OCI-LY7 (cell line): ENCODE data around the gene E2F4. TPM values are rescaled to one million over a fixed set of nuclear protein-coding genes. Genes with fewer than 3 reads are reported as not detected.
A peak's percentile ranks its signal among the peaks of the same experiment; 100 is the strongest.

Experiments used
- BruUV-seq: library from RNA; stranded (reverse); fragments of 400-500 nt; replicated peaks from 2 replicates; lab custom pipeline; 2021; lab: Mats Ljungman, UMichigan
- CTCF ChIA-PET: fragments of 300-600 bp; sonication (Branson Sonifier 250); formaldehyde crosslinking; loops from one replicate; lab custom pipeline; 2022; ENCODE audit warnings: antibody characterized with exemption; ENCODE audit not compliant: unreplicated experiment; lab: Charles Lee
- POLR2A ChIA-PET: fragments of 300-600 bp; sonication (Branson Sonifier 250); formaldehyde crosslinking; loops from one replicate; lab custom pipeline; 2022; ENCODE audit warnings: antibody characterized with exemption; lab: Charles Lee
- DNase-seq: peaks from one replicate; pipeline ENCODE4 v3.0.0-alpha.2; 2015; ENCODE audit warnings: low spot score
- H2AFZ ChIP-seq: fragments of 200-600 bp; sonication (generic), shearing (Covaris generic); 2 replicates; pipeline ENCODE4 v1.6.1; 2014; ENCODE audit warnings: mild to moderate bottlenecking, antibody characterized with exemption, low read length, moderate library complexity
- H3K27ac ChIP-seq: fragments of 200-600 bp; sonication (generic); 2 replicates; pipeline ENCODE4 v1.5.1; 2014; ENCODE audit warnings: mixed run types, low read depth, mild to moderate bottlenecking, moderate library complexity, low read length, inconsistent platforms; ENCODE audit not compliant: poor library complexity, severe bottlenecking
- H3K36me3 ChIP-seq: fragments of 200-600 bp; sonication (generic); 2 replicates; pipeline ENCODE4 v1.6.1; 2014; ENCODE audit warnings: mild to moderate bottlenecking, antibody characterized with exemption, low read length, moderate library complexity, mixed read lengths; ENCODE audit not compliant: insufficient read depth
- H3K4me1 ChIP-seq: fragments of 200-600 bp; sonication (generic); 2 replicates; pipeline ENCODE4 v1.5.1; 2014; ENCODE audit warnings: mild to moderate bottlenecking, low read length; ENCODE audit not compliant: insufficient read depth, poor library complexity, severe bottlenecking
- H3K4me2 ChIP-seq: fragments of 200-600 bp; sonication (generic); 2 replicates; pipeline ENCODE4 v1.6.1; 2014; ENCODE audit warnings: mild to moderate bottlenecking, low read length
- H3K4me3 ChIP-seq: fragments of 200-600 bp; sonication (generic); 2 replicates; pipeline ENCODE4 v1.5.1; 2014; ENCODE audit warnings: mild to moderate bottlenecking, low read depth, low read length; ENCODE audit not compliant: poor library complexity, severe bottlenecking
- H3K79me2 ChIP-seq: fragments of 200-600 bp; sonication (generic); 2 replicates; pipeline ENCODE4 v1.6.1; 2016; ENCODE audit warnings: low read depth, mild to moderate bottlenecking, low read length, moderate library complexity, mixed read lengths; ENCODE audit not compliant: insufficient read depth
- H3K9me2 ChIP-seq: fragments of 200-600 bp; sonication (generic); 2 replicates; pipeline ENCODE4 v1.6.1; 2016; ENCODE audit warnings: mild to moderate bottlenecking, low read length, mixed read lengths; ENCODE audit not compliant: insufficient read depth
- H3K9me3 ChIP-seq: fragments of 200-600 bp; sonication (generic); 2 replicates; pipeline ENCODE4 v1.6.1; 2014; ENCODE audit warnings: mild to moderate bottlenecking, mixed run types, low read length, mixed read lengths
- H4K20me1 ChIP-seq: fragments of 200-600 bp; sonication (generic); 2 replicates; pipeline ENCODE4 v1.6.1; 2014; ENCODE audit warnings: mild to moderate bottlenecking, antibody characterized with exemption, low read length, moderate library complexity, mixed read lengths; ENCODE audit not compliant: insufficient read depth
- EZH2phosphoT487 ChIP-seq: fragments of 200-600 bp; sonication (generic); IDR thresholded peaks from 2 replicates; pipeline ENCODE4 v1.6.1; 2018; ENCODE audit warnings: low read depth, borderline replicate concordance, mild to moderate bottlenecking, mixed run types, antibody characterized with exemption, low read length, moderate library complexity, mixed read lengths
- intact Hi-C: fragments of 100-400 bp; cut with micrococcal nuclease; formaldehyde crosslinking; loops from one replicate; pipeline ENCODE4 v1.10.0; 2022; ENCODE audit not compliant: unreplicated experiment
- total RNA-seq, 2 experiments: library from RNA; depleted of rRNA in 1 of 2; stranded (reverse); fragments of >200 nt in 1 of 2; shearing (Covaris generic) in 1 of 2; gene quantifications; 2 replicates each; pipeline ENCODE4 v1.2.3, GENCODE V29; 2014 to 2022
- TF ChIP-seq, protein P1 (sequence below): fragments of 200-600 bp; sonication (generic); conservative IDR thresholded peaks from 2 replicates; pipeline ENCODE4 v1.5.1; 2014; ENCODE audit warnings: mild to moderate bottlenecking, antibody characterized with exemption, low read length, moderate library complexity, mixed read lengths

E2F4 gene
- total RNA-seq, 2 experiments from 2014 or later = 124 to 157 TPM

DNA sequence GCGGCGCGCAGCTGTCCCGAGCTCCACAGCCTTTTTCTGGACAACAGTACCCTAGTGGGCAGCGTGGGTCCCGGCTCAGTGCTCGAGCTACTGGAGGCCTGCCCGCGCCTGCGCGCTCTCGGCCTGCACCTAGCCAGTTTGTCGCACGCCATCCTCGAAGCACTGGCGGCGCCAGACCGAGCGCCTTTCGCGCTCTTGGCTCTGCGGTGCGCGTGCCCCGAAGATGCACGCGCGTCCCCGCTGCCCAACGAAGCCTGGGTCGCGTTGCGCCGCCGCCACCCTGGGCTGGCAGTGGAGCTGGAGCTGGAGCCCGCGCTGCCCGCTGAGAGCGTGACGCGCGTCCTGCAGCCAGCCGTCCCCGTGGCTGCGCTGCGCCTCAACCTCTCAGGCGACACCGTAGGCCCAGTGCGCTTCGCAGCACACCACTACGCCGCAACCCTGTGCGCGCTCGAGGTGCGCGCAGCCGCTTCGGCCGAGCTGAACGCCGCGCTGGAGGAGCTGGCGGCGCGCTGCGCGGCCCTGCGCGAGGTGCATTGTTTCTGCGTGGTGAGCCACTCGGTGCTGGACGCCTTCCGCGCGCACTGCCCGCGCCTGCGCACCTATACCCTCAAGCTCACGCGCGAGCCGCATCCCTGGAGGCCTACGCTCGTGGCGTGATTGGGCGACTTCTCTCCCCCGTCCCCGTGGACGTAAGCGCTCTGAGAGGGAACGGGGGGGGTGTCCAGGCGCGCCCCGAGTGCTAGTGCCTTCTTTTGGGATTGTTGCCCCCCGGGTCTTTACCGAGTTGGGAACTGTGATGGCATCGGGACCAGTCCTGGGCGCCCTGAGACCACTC lies 28.6 kb upstream of the E2F4 start:
- no peak overlapping the region for H3K4me3 ChIP-seq

DNA sequence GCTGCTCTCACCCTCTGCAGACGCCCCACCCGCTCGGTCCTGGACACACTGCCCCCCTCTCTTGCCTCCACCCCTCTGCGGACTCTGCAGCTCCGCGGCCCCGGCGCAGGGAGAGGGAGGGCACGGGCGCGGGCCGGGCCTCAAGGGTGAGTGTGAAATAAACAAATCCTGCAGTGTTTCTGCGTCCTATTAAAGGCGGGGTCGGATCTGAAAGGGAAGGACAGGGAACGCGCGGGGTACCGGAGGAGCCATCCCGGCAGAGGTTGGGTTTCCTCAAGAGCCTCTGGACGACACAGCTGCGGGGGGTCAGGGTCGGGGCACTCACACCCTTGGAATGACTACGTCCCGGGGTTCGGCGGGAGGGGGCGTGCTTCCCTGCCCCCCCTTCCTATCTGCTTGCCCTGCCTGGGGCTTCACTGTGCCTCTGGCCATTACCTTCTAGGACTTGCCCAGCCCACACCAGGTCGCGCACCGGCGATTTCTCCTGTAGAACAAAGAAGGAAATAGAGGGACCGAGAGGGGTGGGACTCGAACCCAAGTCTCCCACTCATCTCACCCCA lies 27.9 kb upstream of the E2F4 start:
- Histone ChIP-seq H2AFZ (no peak overlapping the region), H4K20me1 (no peaks in the 10 kb centered on the region), H3K36me3 (no peaks in the 10 kb centered on the region), H3K27ac (no peak overlapping the region), H3K79me2 (no peaks in the 10 kb centered on the region), H3K4me1 (peaks cover 6% of the 10 kb centered on the region), H3K4me2 (no peak overlapping the region), H3K9me2 (no peaks in the 10 kb centered on the region), H3K9me3 (no peaks in the 10 kb centered on the region), H3K4me3 (no peak overlapping the region)
- POLR2A ChIA-PET = no interaction called here
- no peak for TF ChIP-seq EZH2phosphoT487
- TF ChIP-seq, protein P1, sequence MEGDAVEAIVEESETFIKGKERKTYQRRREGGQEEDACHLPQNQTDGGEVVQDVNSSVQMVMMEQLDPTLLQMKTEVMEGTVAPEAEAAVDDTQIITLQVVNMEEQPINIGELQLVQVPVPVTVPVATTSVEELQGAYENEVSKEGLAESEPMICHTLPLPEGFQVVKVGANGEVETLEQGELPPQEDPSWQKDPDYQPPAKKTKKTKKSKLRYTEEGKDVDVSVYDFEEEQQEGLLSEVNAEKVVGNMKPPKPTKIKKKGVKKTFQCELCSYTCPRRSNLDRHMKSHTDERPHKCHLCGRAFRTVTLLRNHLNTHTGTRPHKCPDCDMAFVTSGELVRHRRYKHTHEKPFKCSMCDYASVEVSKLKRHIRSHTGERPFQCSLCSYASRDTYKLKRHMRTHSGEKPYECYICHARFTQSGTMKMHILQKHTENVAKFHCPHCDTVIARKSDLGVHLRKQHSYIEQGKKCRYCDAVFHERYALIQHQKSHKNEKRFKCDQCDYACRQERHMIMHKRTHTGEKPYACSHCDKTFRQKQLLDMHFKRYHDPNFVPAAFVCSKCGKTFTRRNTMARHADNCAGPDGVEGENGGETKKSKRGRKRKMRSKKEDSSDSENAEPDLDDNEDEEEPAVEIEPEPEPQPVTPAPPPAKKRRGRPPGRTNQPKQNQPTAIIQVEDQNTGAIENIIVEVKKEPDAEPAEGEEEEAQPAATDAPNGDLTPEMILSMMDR = no peak
- intact Hi-C loops = no loop called here
- no TSS peak for BruUV-seq
- DNase-seq = no peak
- CTCF ChIA-PET = interaction anchor here (0.6 kb wide), 1 partner anchor 63 kb away, joined by 3 read pairs; no protein-coding TSS in a partner anchor

More for the DNA sequence above, 28.6 kb upstream of the E2F4 start:
- Histone ChIP-seq H3K4me1 (peaks cover 13% of the 10 kb centered on the region), H3K27ac (no peak overlapping the region), H3K9me3 (no peaks in the 10 kb centered on the region), H3K36me3 (no peaks in the 10 kb centered on the region), H4K20me1 (no peaks in the 10 kb centered on the region), H3K79me2 (no peaks in the 10 kb centered on the region), H3K9me2 (no peaks in the 10 kb centered on the region), H2AFZ (no peak overlapping the region), H3K4me2 (peak overlapping the region; percentile 27; the same call in 1 of the 2 replicates)
- no peak for DNase-seq
- no TSS peak for BruUV-seq
- CTCF ChIA-PET = interaction anchor here (0.6 kb wide), 1 partner anchor 62 kb away, joined by 3 read pairs; no protein-coding TSS in a partner anchor
- intact Hi-C loops = no loop called here
- TF ChIP-seq, protein P1 = no peak
- no peak for TF ChIP-seq EZH2phosphoT487
- POLR2A ChIA-PET = no interaction called here
